SU-DHL-6 (cell line): ENCODE measurements around the gene CSNK1D.

Experiments
- H2AFZ ChIP-seq: fragments of 200-600 bp; sonication (generic); 2 replicates; pipeline ENCODE4 v1.6.1; 2014; ENCODE audit warnings: low read depth, mild to moderate bottlenecking, moderate library complexity, mixed read lengths, antibody characterized with exemption, low read length; ENCODE audit not compliant: severe bottlenecking
- H3F3A ChIP-seq: fragments of 200-600 bp; shearing (Covaris generic); 2 replicates; pipeline ENCODE4 v1.6.0; 2016; ENCODE audit warnings: antibody characterized with exemption, mild to moderate bottlenecking; ENCODE audit not compliant: insufficient read depth
- H3K27ac ChIP-seq: fragments of 200-600 bp; sonication (generic); 2 replicates; pipeline ENCODE4 v1.5.1; 2016; ENCODE audit warnings: low read depth, mild to moderate bottlenecking, low read length, moderate library complexity, mixed read lengths
- H3K27me3 ChIP-seq: fragments of 200-600 bp; sonication (generic), shearing (Covaris generic); 2 replicates; pipeline ENCODE4 v1.6.0; 2014; ENCODE audit warnings: mild to moderate bottlenecking, low read length
- H3K36me3 ChIP-seq: fragments of 200-600 bp; sonication (generic); 2 replicates; pipeline ENCODE4 v1.6.1; 2014; ENCODE audit warnings: mild to moderate bottlenecking, low read length, mixed read lengths
- H3K4me2 ChIP-seq: fragments of 300-600, 200-600 bp; shearing (Covaris generic), sonication (generic); 2 replicates; pipeline ENCODE4 v1.6.0; 2014; ENCODE audit warnings: low read length, low read depth, mild to moderate bottlenecking; ENCODE audit not compliant: poor library complexity, severe bottlenecking
- H3K4me3 ChIP-seq: fragments of 200-600 bp; sonication (generic); 2 replicates; pipeline ENCODE4 v1.5.1; 2014; ENCODE audit warnings: antibody characterized with exemption, low read length, mild to moderate bottlenecking, mixed read lengths; ENCODE audit not compliant: insufficient read depth, poor library complexity, severe bottlenecking
- H3K79me2 ChIP-seq: fragments of 200-600 bp; sonication (generic); 2 replicates; pipeline ENCODE4 v1.6.1; 2014; ENCODE audit warnings: mild to moderate bottlenecking, low read length, moderate library complexity; ENCODE audit not compliant: insufficient read depth
- H3K9ac ChIP-seq: fragments of 200-600 bp; sonication (generic); 2 replicates; pipeline ENCODE4 v1.7.0; 2014; ENCODE audit warnings: mild to moderate bottlenecking, low read length
- H3K9me2 ChIP-seq: fragments of 200-600 bp; sonication (generic); replicated peaks from 2 replicates; pipeline ENCODE4 v1.6.1; 2014; ENCODE audit warnings: low read length; ENCODE audit not compliant: insufficient read depth
- H3K9me3 ChIP-seq: fragments of 200-600 bp; sonication (generic); 2 replicates; pipeline ENCODE4 v1.6.1; 2014; ENCODE audit warnings: low read length, mixed read lengths; ENCODE audit not compliant: insufficient read depth
- H4K20me1 ChIP-seq: fragments of 200-600 bp; sonication (generic); 2 replicates; pipeline ENCODE4 v1.6.1; 2014; ENCODE audit warnings: low read depth, mild to moderate bottlenecking, antibody characterized with exemption, low read length, moderate library complexity, mixed read lengths
- EZH2phosphoT487 ChIP-seq: fragments of 200-600 bp; sonication (generic), shearing (Covaris generic); conservative IDR thresholded peaks from 2 replicates; pipeline ENCODE4 v1.6.1; 2018; ENCODE audit warnings: mild to moderate bottlenecking, antibody characterized with exemption, low read length, moderate library complexity, mixed read lengths
- TF ChIP-seq, protein P1 (sequence below): fragments of 200-600 bp; sonication (generic); IDR thresholded peaks from one replicate; pipeline ENCODE4 v1.5.1; 2017; ENCODE audit warnings: antibody characterized with exemption, mild to moderate bottlenecking, low read length, moderate library complexity; ENCODE audit not compliant: insufficient read depth, poor library complexity, severe bottlenecking

The CSNK1D gene

DNA sequence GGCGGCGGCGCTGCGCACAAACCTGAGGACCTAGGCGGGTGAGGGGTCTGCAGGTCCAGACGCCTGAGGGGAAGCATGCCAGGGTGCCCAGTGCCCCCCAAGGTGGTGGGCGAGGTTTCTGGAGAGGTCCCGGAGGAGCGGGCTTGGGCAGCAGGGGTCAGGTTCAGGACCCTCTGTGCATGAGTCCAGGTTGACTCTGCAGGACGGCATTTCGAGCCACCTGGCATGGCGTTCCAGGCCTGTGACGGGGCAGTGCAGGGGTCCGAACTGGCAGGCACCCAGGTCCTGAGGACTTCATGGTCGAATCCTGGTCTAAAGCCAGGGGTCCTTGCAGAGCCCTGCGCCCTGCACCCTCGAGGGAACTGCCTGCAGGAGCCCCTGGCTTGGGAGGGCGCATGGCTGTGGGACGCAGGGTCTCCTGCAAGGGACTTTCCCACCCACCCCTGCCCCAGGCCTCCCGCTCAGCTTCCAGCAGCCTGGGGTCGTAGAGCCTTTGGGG lies 41.1 kb downstream of the CSNK1D start:
- H3K27ac ChIP-seq: no peak overlapping the region
- no peak overlapping the region for H3K4me2 ChIP-seq
- no peaks in the 10 kb centered on the region for H3K27me3 ChIP-seq
- no peaks in the 10 kb centered on the region for H3K9me3 ChIP-seq
- H3K36me3 ChIP-seq: no peaks in the 10 kb centered on the region
- H3K9me2 ChIP-seq: no peaks in the 10 kb centered on the region
- H2AFZ ChIP-seq: no peak overlapping the region
- TF ChIP-seq, protein P1, sequence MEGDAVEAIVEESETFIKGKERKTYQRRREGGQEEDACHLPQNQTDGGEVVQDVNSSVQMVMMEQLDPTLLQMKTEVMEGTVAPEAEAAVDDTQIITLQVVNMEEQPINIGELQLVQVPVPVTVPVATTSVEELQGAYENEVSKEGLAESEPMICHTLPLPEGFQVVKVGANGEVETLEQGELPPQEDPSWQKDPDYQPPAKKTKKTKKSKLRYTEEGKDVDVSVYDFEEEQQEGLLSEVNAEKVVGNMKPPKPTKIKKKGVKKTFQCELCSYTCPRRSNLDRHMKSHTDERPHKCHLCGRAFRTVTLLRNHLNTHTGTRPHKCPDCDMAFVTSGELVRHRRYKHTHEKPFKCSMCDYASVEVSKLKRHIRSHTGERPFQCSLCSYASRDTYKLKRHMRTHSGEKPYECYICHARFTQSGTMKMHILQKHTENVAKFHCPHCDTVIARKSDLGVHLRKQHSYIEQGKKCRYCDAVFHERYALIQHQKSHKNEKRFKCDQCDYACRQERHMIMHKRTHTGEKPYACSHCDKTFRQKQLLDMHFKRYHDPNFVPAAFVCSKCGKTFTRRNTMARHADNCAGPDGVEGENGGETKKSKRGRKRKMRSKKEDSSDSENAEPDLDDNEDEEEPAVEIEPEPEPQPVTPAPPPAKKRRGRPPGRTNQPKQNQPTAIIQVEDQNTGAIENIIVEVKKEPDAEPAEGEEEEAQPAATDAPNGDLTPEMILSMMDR: no peak
- H3F3A ChIP-seq: no peaks in the 10 kb centered on the region
- H4K20me1 ChIP-seq: no peaks in the 10 kb centered on the region
- no peak overlapping the region for H3K9ac ChIP-seq
- no peaks in the 10 kb centered on the region for H3K79me2 ChIP-seq
- H3K4me3 ChIP-seq: no peak overlapping the region

DNA sequence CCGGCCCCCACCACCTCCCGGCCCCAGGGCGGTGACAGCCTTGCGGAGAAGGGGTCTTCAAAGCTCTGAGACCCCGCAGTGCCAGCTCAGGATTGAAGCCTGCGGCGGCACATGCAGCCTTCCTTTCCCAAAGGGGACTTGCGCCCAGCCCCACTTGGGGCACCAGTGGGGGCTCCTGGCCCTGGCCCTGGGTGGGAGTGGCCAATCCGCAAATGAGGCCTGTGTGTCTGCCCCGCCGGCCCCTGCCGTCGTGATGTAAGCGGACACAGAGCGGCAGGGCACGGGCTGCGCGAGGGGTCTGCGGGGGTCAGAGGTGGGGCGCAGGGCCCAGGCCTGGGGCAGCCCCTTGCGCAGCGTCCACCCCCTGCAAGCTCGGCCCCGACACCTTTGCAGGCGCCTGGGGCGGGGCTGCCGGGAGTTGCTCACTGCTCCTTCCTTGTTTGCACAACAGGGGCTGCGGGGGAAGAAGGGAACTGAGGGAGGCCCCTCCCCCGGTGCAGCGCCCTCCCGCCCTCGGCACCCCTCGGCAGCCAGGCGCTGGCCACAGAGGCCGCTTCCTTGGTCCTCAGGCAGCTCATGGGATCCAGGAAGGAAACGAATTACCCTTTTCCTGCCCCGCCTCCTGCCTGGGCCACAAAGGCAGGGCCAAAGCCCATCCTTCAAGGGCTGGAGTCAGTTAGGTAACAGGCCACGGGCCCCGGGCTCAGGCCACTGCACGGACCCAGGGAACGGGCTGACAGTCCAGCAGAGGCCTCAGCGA lies 41.8 kb downstream of the CSNK1D start:
- no peaks in the 10 kb centered on the region for H4K20me1 ChIP-seq
- H3K27me3 ChIP-seq: no peaks in the 10 kb centered on the region
- no peaks in the 10 kb centered on the region for H3K79me2 ChIP-seq
- H3F3A ChIP-seq: no peaks in the 10 kb centered on the region
- no peak for TF ChIP-seq EZH2phosphoT487
- TF ChIP-seq, protein P1: no peak
- H2AFZ ChIP-seq: no peak overlapping the region
- H3K27ac ChIP-seq: no peak overlapping the region
- peak overlapping the region; percentile 13 for H3K4me2 ChIP-seq
- no peak overlapping the region for H3K9ac ChIP-seq
- no peaks in the 10 kb centered on the region for H3K9me2 ChIP-seq
- no peaks in the 10 kb centered on the region for H3K36me3 ChIP-seq
- H3K4me3 ChIP-seq: no peak overlapping the region
- no peaks in the 10 kb centered on the region for H3K9me3 ChIP-seq

DNA sequence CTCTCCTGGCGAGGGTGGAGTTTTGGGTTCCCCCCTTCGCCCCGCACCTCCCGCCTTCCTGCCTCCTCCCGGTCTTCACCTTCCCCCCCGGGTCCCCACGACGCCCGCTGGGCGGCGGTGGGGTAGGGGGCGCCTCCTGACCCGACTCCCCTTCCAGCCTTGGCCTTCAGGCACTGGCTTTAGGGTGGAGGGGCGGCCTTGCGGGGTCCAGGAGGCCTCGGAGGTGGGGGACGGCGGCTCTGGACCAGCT lies 42.3 kb downstream of the CSNK1D start:
- H3K4me2 ChIP-seq: peak overlapping the region; percentile 13
- no peak for TF ChIP-seq EZH2phosphoT487
- TF ChIP-seq, protein P1: no peak
- H3K36me3 ChIP-seq: no peaks in the 10 kb centered on the region
- H3K9me2 ChIP-seq: no peaks in the 10 kb centered on the region
- no peaks in the 10 kb centered on the region for H4K20me1 ChIP-seq
- H3K4me3 ChIP-seq: no peak overlapping the region
- no peaks in the 10 kb centered on the region for H3K79me2 ChIP-seq
- H3F3A ChIP-seq: no peaks in the 10 kb centered on the region
- H3K9ac ChIP-seq: no peak overlapping the region
- no peak overlapping the region for H2AFZ ChIP-seq
- H3K9me3 ChIP-seq: no peaks in the 10 kb centered on the region
- H3K27me3 ChIP-seq: no peaks in the 10 kb centered on the region
- H3K27ac ChIP-seq: no peak overlapping the region
